SK-N-SH treated with all-trans-retinoic acid at 6 μM for 48 hours (cell line): ENCODE results near the gene POLE.

Experiments
- CREB5 ChIP-seq: fragments of 250-450 bp; sonication (Bioruptor Pico); IDR thresholded peaks from 2 replicates; pipeline ENCODE4 v1.5.1; 2020; ENCODE audit warnings: low read depth, mild to moderate bottlenecking, moderate library complexity
- ESRRG ChIP-seq: fragments of 250-450 bp; sonication (Bioruptor Pico); IDR thresholded peaks from 2 replicates; pipeline ENCODE4 v1.6.1; 2021; ENCODE audit warnings: mild to moderate bottlenecking
- RARB ChIP-seq: fragments of 250-450 bp; sonication (Bioruptor Pico); IDR thresholded peaks from 2 replicates; pipeline ENCODE4 v1.8.0; 2021; ENCODE audit warnings: mild to moderate bottlenecking, moderate library complexity
- TSHZ2 ChIP-seq: fragments of 250-450 bp; sonication (Bioruptor Pico); IDR thresholded peaks from 2 replicates; pipeline ENCODE4 v1.5.0; 2020; ENCODE audit warnings: mild to moderate bottlenecking, moderate library complexity
- ZC3H10 ChIP-seq: fragments of 250-450 bp; sonication (Bioruptor Pico); IDR thresholded peaks from 2 replicates; pipeline ENCODE4 v1.5.1; 2021; ENCODE audit warnings: mild to moderate bottlenecking, moderate library complexity
- ZFP30 ChIP-seq: fragments of 450-650 bp; formaldehyde crosslinking; IDR thresholded peaks from 2 replicates; pipeline ENCODE4 v1.5.0; 2022; ENCODE audit warnings: mild to moderate bottlenecking, moderate library complexity

DNA sequence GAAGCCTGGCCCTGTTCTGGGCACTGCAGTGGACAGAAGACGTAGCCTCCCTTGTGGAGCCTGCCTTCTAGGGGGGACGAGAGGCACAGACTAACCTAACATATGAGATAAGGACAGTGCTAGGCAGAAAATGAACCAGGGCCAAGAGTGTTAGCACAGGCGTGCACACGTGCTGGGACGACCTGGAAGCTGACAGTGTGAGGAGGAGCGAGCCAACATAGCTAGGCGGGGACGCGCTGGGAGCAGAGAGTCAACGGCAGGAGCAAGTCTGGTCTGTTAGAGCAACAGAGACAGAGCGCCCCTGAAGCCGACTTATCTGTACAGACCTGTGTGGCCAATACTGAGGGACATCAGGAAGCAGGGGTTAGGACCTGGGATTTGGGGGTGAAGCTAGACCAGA lies 8.3 kb upstream of the POLE start:
- no peak for TF ChIP-seq RARB (CRISPR knock-in tag)
- no peak for TF ChIP-seq ESRRG (CRISPR knock-in tag)
- TF ChIP-seq TSHZ2, result no peak
- no peak for TF ChIP-seq CREB5 (CRISPR knock-in tag)
- no peak for TF ChIP-seq ZFP30 (CRISPR knock-in tag)
- no peak for TF ChIP-seq ZC3H10 (CRISPR knock-in tag)
